GM06990 (cell line): ENCODE measurements around the gene LCNL1.

Experiments used
- DNase-seq: peaks from one replicate; pipeline ENCODE4 v3.0.0-alpha.2; 2011; ENCODE audit not compliant: insufficient read length; ENCODE audit errors: extremely low read depth
- H3K27me3 ChIP-seq: replicated peaks from 2 replicates; pipeline ENCODE4 v1.6.0; 2011; ENCODE audit warnings: low read length; ENCODE audit not compliant: control insufficient read depth, insufficient read depth
- H3K36me3 ChIP-seq: 2 replicates; pipeline ENCODE4 v1.5.1; 2011; ENCODE audit warnings: low read length; ENCODE audit not compliant: control insufficient read depth, insufficient read depth
- H3K4me3 ChIP-seq: replicated peaks from 2 replicates; pipeline ENCODE4 v1.5.1; 2011; ENCODE audit warnings: low read depth, mild to moderate bottlenecking, control low read depth, low read length
- CTCF ChIP-seq: IDR thresholded peaks from 2 replicates; pipeline ENCODE4 v1.5.1; 2011; ENCODE audit warnings: low read length, control low read depth, mild to moderate bottlenecking, inconsistent platforms; ENCODE audit not compliant: insufficient read depth, poor library complexity, severe bottlenecking

The LCNL1 gene

DNA sequence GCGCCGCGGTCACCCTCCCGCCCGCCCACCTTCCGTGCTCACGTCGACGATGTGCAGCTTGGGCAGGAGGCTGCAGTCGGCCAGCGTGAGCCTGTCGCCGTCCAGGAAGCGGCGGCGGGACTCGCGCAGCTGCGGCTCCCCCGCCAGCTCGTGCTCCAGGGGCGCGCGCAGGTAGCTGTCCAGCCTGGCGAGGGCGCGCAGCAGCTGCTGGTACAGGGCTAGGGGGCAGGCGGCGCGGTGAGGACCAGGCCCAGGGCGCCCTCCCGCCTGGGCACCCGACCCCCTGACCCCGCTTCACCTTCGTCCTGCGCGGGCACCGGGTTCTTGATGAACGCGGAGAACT, 12.1 kb downstream of the LCNL1 start:
- H3K36me3 ChIP-seq, result no peaks in the 10 kb centered on the region; the same call in 1 of the 2 replicates
- DNase-seq, result no peak

DNA sequence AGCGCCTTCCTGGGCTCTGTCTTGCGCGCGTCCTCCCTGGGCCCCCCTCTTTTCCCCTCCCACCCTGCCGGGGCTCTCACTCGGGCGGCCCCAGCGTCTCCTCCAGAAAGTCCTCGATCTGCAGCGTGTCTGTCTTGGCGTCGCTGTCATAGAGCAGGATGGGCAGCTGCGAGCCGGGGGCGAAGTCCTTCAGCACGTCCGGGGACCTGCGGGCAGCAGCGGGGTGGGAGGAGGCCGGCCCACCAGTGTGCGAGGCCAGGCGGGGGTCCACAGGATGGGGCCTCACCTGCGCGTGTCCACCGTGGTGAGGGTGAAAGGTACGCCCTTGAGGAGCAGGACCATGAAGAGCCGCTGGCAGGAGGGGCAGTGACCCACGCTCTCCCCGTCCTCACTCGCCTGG, 12.6 kb downstream of the LCNL1 start:
- Histone ChIP-seq H3K27me3 (no peaks in the 10 kb centered on the region; the same call in 1 of the 2 replicates), H3K36me3 (no peaks in the 10 kb centered on the region; the same call in 1 of the 2 replicates), H3K4me3 (no peak overlapping the region)
- no peak for DNase-seq
- TF ChIP-seq CTCF, result no peak

More for the DNA sequence above, 12.1 kb downstream of the LCNL1 start:
- H3K4me3 ChIP-seq, result no peak overlapping the region
- no peaks in the 10 kb centered on the region; the same call in 1 of the 2 replicates for H3K27me3 ChIP-seq
- no peak for TF ChIP-seq CTCF

- Histone ChIP-seq H3K27me3 (no peaks in the 10 kb centered on the region; the same call in 1 of the 2 replicates), H3K36me3 (no peaks in the 10 kb centered on the region; the same call in 1 of the 2 replicates), H3K4me3 (no peak overlapping the region)
- DNase-seq, result no peak
- TF ChIP-seq CTCF, result no peak
Observed at GRCh38 chr9:136995772-136996311, 13.0 kb downstream of the LCNL1 start.

- DNase-seq, result peak; percentile 63
- H3K36me3 ChIP-seq, result no peaks in the 10 kb centered on the region; the same call in 1 of the 2 replicates
- H3K27me3 ChIP-seq, result no peaks in the 10 kb centered on the region; the same call in 1 of the 2 replicates
- H3K4me3 ChIP-seq, result no peak within 1 kb of the TSS
- no peak for TF ChIP-seq CTCF
Observed at GRCh38 chr9:136996361-136997292, 13.8 kb downstream of the LCNL1 start, which contains the start of gene CLIC3. Gene CLIC3, minus strand, starts transcription at chr9:136996568. Its CDS starts 25 bp downstream, at chr9:136996543.

- no peak for TF ChIP-seq CTCF
- no peak for DNase-seq
- Histone ChIP-seq H3K36me3 (no peaks in the 10 kb centered on the region; the same call in 1 of the 2 replicates), H3K4me3 (no peak overlapping the region), H3K27me3 (no peaks in the 10 kb centered on the region; the same call in 1 of the 2 replicates)
Observed at GRCh38 chr9:136997371-136997770, 14.6 kb downstream of the LCNL1 start.
